ENCODE results near the gene CLMN. TPM values are rescaled to one million over a fixed set of nuclear protein-coding genes. Genes with fewer than 3 reads are reported as not detected.
A peak's percentile ranks its signal among the peaks of the same experiment; 100 is the strongest.

CLMN gene
- total and polyA plus RNA-seq, 2 of the 13 experiments (the other 11 are each of a cell fraction or from before 2014, with no cell fraction given), result 15.1 to 16.7 TPM

DNA sequence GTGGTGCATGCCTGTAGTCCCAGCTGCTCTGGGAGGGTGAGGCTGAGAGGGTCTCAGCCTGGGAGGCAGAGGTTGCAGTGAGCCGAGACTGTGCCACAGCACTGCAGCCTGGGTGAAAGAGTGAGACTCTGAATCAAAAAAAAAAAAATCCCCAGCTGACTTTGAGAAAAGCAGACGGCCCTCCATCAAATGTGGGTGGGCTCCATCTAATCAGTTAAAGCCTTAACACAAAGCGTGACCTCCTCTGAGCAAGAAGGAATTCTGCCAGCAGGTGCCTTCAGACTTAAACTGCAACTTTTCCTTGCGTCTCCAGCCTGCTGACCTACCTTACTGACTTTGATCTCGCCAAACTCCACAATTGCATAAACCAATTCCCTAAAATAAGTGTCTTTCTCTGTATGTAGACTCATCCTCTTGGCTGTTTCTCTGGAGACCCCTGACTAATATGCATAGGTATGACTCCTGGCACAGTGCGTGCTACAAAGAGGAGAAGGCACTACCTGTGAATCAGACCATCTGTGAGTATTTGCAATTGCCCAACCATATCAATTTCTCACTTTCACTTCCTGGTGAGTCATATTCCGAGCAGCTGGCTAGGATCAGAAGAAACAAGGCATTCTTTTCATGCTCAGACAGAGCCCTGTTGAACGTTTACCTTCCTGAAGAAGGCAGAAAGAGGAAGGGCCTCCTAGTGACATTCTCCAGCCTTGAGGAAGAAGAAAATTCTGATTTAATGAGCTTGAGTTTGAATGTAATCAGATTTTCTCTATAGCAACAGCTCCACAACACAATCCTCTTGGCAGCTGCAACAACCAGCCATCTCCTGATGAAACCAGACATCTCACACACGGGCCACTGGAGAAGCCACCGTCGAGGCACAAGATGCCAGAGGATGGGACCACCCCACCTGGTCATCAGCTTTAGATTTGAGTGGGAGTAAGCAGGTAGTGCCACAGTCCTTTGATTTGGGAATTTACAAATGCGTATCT is 54.3 kb downstream of the CLMN start (continued):
- TF ChIP-seq JARID2 (CRISPR knock-in tag; IDR thresholded peaks at IDR 0.05; ENCODE audit: insufficient replicate concordance) (no peak), HNF4A (CRISPR knock-in tag; IDR thresholded peaks at IDR 0.05) (0 out of 2 replicates have a peak, but pooled peaks have one; percentile 19), RARG (CRISPR knock-in tag; IDR thresholded peaks at IDR 0.05; ENCODE audit: low read depth) (no peak), ZNF614 (CRISPR knock-in tag; IDR thresholded peaks at IDR 0.05; ENCODE audit: borderline replicate concordance) (peak; percentile 73; the same call in 1 of the 2 replicates), ZNF317 (CRISPR knock-in tag; IDR thresholded peaks at IDR 0.05) (0 out of 2 replicates have a peak, but pooled peaks have one; percentile 29), KLF16 (CRISPR knock-in tag; IDR thresholded peaks at IDR 0.05) (0 out of 4 replicates have a peak, but pooled peaks of 1 of the 2 experiments have one; percentile 45), TBX2 (CRISPR knock-in tag; IDR thresholded peaks at IDR 0.05; ENCODE audit: borderline replicate concordance) (peak; percentile 97), PPARG (CRISPR knock-in tag; conservative IDR thresholded peaks at IDR 0.05) (peak; percentile 83), ZFP1 (CRISPR knock-in tag; IDR thresholded peaks at IDR 0.05) (0 out of 2 replicates have a peak, but pooled peaks have one; percentile 34), SAP130 (CRISPR knock-in tag; IDR thresholded peaks at IDR 0.05; ENCODE audit: low read depth) (peak; percentile 89), NR2F6 (IDR thresholded peaks at IDR 0.05) (peak; percentile 57), NR2F6 (CRISPR knock-in tag; IDR thresholded peaks at IDR 0.05) (0 out of 2 replicates have a peak, but pooled peaks have one; percentile 54), SMARCC2 (IDR thresholded peaks at IDR 0.05) (no peak), KDM2A (CRISPR knock-in tag; IDR thresholded peaks at IDR 0.05; ENCODE audit: borderline replicate concordance, low read depth) (peak; percentile 33; the same call in 1 of the 2 replicates), MYPOP (CRISPR knock-in tag; IDR thresholded peaks at IDR 0.05) (peak; percentile 48; the same call in 1 of the 2 replicates), FOSL1 (CRISPR knock-in tag; IDR thresholded peaks at IDR 0.05; ENCODE audit: borderline replicate concordance) (peak; percentile 96), CREM (IDR thresholded peaks at IDR 0.05) (peak; percentile 61; the same call in 1 of the 2 replicates), CREM (CRISPR knock-in tag; IDR thresholded peaks at IDR 0.05) (no peak), FOXA3 (CRISPR knock-in tag; IDR thresholded peaks at IDR 0.05) (peak; percentile 85)
- TF ChIP-seq, protein P1, sequence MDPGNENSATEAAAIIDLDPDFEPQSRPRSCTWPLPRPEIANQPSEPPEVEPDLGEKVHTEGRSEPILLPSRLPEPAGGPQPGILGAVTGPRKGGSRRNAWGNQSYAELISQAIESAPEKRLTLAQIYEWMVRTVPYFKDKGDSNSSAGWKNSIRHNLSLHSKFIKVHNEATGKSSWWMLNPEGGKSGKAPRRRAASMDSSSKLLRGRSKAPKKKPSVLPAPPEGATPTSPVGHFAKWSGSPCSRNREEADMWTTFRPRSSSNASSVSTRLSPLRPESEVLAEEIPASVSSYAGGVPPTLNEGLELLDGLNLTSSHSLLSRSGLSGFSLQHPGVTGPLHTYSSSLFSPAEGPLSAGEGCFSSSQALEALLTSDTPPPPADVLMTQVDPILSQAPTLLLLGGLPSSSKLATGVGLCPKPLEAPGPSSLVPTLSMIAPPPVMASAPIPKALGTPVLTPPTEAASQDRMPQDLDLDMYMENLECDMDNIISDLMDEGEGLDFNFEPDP (CRISPR knock-in tag; conservative IDR thresholded peaks at IDR 0.05), result no peak
- TF ChIP-seq, protein P2, sequence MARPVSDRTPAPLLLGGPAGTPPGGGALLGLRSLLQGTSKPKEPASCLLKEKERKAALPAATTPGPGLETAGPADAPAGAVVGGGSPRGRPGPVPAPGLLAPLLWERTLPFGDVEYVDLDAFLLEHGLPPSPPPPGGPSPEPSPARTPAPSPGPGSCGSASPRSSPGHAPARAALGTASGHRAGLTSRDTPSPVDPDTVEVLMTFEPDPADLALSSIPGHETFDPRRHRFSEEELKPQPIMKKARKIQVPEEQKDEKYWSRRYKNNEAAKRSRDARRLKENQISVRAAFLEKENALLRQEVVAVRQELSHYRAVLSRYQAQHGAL (CRISPR knock-in tag; IDR thresholded peaks at IDR 0.05; ENCODE audit: not compliant biosample characterization), result no peak
- TF ChIP-seq, protein P3, sequence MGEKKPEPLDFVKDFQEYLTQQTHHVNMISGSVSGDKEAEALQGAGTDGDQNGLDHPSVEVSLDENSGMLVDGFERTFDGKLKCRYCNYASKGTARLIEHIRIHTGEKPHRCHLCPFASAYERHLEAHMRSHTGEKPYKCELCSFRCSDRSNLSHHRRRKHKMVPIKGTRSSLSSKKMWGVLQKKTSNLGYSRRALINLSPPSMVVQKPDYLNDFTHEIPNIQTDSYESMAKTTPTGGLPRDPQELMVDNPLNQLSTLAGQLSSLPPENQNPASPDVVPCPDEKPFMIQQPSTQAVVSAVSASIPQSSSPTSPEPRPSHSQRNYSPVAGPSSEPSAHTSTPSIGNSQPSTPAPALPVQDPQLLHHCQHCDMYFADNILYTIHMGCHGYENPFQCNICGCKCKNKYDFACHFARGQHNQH (CRISPR knock-in tag; IDR thresholded peaks at IDR 0.05), result 0 out of 2 replicates have a peak, but pooled peaks have one; percentile 26
- TF ChIP-seq, protein P4, sequence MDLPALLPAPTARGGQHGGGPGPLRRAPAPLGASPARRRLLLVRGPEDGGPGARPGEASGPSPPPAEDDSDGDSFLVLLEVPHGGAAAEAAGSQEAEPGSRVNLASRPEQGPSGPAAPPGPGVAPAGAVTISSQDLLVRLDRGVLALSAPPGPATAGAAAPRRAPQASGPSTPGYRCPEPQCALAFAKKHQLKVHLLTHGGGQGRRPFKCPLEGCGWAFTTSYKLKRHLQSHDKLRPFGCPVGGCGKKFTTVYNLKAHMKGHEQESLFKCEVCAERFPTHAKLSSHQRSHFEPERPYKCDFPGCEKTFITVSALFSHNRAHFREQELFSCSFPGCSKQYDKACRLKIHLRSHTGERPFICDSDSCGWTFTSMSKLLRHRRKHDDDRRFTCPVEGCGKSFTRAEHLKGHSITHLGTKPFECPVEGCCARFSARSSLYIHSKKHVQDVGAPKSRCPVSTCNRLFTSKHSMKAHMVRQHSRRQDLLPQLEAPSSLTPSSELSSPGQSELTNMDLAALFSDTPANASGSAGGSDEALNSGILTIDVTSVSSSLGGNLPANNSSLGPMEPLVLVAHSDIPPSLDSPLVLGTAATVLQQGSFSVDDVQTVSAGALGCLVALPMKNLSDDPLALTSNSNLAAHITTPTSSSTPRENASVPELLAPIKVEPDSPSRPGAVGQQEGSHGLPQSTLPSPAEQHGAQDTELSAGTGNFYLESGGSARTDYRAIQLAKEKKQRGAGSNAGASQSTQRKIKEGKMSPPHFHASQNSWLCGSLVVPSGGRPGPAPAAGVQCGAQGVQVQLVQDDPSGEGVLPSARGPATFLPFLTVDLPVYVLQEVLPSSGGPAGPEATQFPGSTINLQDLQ (CRISPR knock-in tag; IDR thresholded peaks at IDR 0.05), result no peak

Data from HepG2 (cell line).